Mesothelial cell of epicardium (in vitro differentiated cells): Measurements from ENCODE around the gene RPL11. TPM values are rescaled to one million over a fixed set of nuclear protein-coding genes. Genes with fewer than 3 reads are reported as not detected.
"Not testable (repeated sequence)": the region's sequence is repeated elsewhere in the genome, so short reads cannot be mapped to it uniquely, and the experiment has no call there.

Experiments used
- DNase-seq, 2 experiments: peaks; one replicate each; pipeline ENCODE4 v3.0.0; 2021; ENCODE audit warnings: low spot score in 2 of 2; ENCODE audit not compliant: unreplicated experiment in 2 of 2
- H3K27ac Mint-ChIP-seq: 2 replicates; pipeline ENCODE4 v1.8.0; 2021; ENCODE audit warnings: mixed read lengths
- H3K27me3 Mint-ChIP-seq: 2 replicates; pipeline ENCODE4 v1.8.0; 2021; ENCODE audit warnings: low read depth, mixed read lengths
- H3K36me3 Mint-ChIP-seq: 2 replicates; pipeline ENCODE4 v1.8.0; 2021; ENCODE audit warnings: mixed read lengths
- H3K4me1 Mint-ChIP-seq: 2 replicates; pipeline ENCODE4 v1.8.0; 2021; ENCODE audit warnings: mixed read lengths
- H3K4me3 Mint-ChIP-seq: 2 replicates; pipeline ENCODE4 v1.8.0; 2021; ENCODE audit warnings: mild to moderate bottlenecking, moderate library complexity, mixed read lengths
- H3K9me3 Mint-ChIP-seq: 2 replicates; pipeline ENCODE4 v1.8.0; 2021; ENCODE audit warnings: mixed read lengths
- CTCF ChIP-seq: fragments of 200-600 bp; sonication (generic); IDR thresholded peaks from one replicate; pipeline ENCODE4 v1.5.0; 2021; ENCODE audit warnings: antibody characterized with exemption; ENCODE audit not compliant: unreplicated experiment
- total RNA-seq: library from RNA; stranded (reverse); gene quantifications from 3 replicates; pipeline ENCODE4 v1.2.1, GENCODE V29; 2021

The RPL11 gene
- total RNA-seq, 1 donor from 2014 or later, result 1,158 TPM

DNA sequence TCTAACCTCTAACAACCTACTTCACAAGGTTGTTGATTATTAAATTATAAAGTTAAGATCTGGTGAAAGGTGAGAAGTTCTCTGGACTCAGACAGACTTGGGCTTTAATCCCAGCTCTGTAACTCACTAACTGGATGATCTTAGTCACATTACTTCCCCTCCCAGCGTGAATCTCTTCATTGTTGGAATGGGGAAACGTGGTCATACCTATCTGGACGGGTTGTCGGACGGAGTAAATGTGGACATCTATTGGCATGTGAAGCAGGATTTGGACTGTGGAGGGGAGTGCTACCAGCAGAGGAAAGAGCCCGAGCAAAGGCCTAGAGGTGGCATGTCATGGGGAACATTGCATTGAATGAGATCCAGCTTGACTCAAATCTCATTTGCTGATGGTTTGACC lies 45.1 kb upstream of the RPL11 start:
- Mint-ChIP-seq H3K9me3 (no peaks in the 10 kb centered on the region), H3K36me3 (no peaks in the 10 kb centered on the region), H3K27ac (no peak overlapping the region), H3K4me1 (peaks cover 24% of the 10 kb centered on the region), H3K27me3 (no peaks in the 10 kb centered on the region), H3K4me3 (no peak overlapping the region)
- no peak for TF ChIP-seq CTCF
- DNase-seq, result no peak

DNA sequence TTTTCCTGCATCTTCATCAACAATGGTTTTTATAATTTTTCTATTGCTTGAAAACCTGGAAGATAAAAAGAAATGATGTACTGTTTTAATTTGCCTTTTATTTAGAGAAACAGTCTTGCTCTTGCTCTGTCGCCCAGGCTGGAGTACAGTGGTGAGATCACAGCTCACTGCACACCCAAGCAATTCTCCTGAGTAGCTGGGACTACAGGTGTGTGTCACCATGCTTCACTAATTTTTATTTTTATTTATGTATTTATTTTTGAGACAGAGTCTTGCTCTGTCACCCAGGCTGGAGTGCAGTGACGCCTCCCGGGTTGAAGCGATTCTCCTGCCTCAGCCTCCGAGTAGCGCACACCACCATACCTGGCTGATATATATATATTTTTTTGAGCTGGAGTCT lies 43.0 kb upstream of the RPL11 start:
- H3K4me1 Mint-ChIP-seq, result peaks cover 22% of the 10 kb centered on the region
- no peaks in the 10 kb centered on the region for H3K27me3 Mint-ChIP-seq
- DNase-seq, result no peak
- H3K4me3 Mint-ChIP-seq, result no peak overlapping the region
- no peak for TF ChIP-seq CTCF
- H3K36me3 Mint-ChIP-seq, result no peaks in the 10 kb centered on the region
- H3K27ac Mint-ChIP-seq, result no peak overlapping the region
- no peaks in the 10 kb centered on the region for H3K9me3 Mint-ChIP-seq

GRCh38 chr1:23649157-23649556 lies 42.4 kb upstream of the RPL11 start:
- peaks cover 16% of the 10 kb centered on the region for H3K4me1 Mint-ChIP-seq
- not testable (repeated sequence) for H3K27ac Mint-ChIP-seq, H3K36me3 Mint-ChIP-seq, H3K27me3 Mint-ChIP-seq, DNase-seq, H3K4me3 Mint-ChIP-seq, H3K9me3 Mint-ChIP-seq

- H3K27me3 Mint-ChIP-seq, result no peaks in the 10 kb centered on the region
- no peaks in the 10 kb centered on the region for H3K9me3 Mint-ChIP-seq
- TF ChIP-seq CTCF, result no peak
Observed at GRCh38 chr1:23650344-23650990, 41.1 kb upstream of the RPL11 start.

GRCh38 chr1:23651069-23651808 lies 40.4 kb upstream of the RPL11 start:
- Mint-ChIP-seq H3K4me1 (peaks cover 6% of the 10 kb centered on the region), H3K9me3 (no peaks in the 10 kb centered on the region), H3K27me3 (no peaks in the 10 kb centered on the region), H3K4me3 (no peak overlapping the region), H3K36me3 (no peaks in the 10 kb centered on the region), H3K27ac (no peak overlapping the region)
- DNase-seq, result no peak
- TF ChIP-seq CTCF, result no peak

More at GRCh38 chr1:23650344-23650990, 41.1 kb upstream of the RPL11 start:
- Mint-ChIP-seq H3K27ac (no peak overlapping the region), H3K4me3 (no peak overlapping the region), H3K36me3 (no peaks in the 10 kb centered on the region), H3K4me1 (peaks cover 6% of the 10 kb centered on the region)
- DNase-seq, result no peak

GRCh38 chr1:23657659-23658275 lies 33.8 kb upstream of the RPL11 start:
- Mint-ChIP-seq H3K27me3 (no peaks in the 10 kb centered on the region), H3K36me3 (no peaks in the 10 kb centered on the region), H3K4me3 (no peak overlapping the region), H3K27ac (no peak overlapping the region), H3K4me1 (no peaks in the 10 kb centered on the region), H3K9me3 (peaks cover 5% of the 10 kb centered on the region)
- peak; percentile 80 for TF ChIP-seq CTCF
- DNase-seq, result peak in 1 of 2 experiments; percentile 69
